Astrocyte of the spinal cord (primary cell): ENCODE measurements around the gene NEURL4.

Experiments used
- DNase-seq: peaks from one replicate; pipeline ENCODE4 v3.0.0; 2011; ENCODE audit warnings: low read depth, low spot score
- H3K4me3 ChIP-seq: 2 replicates; pipeline ENCODE4 v1.5.1; 2011; ENCODE audit warnings: low read depth, mild to moderate bottlenecking, low read length, moderate library complexity
- in situ Hi-C: cut with HindIII; loops from 2 replicates; pipeline ENCODE4 v1.10.0; 2017; ENCODE audit warnings: low sequenced_read_pairs
- TF ChIP-seq, protein P1 (sequence below): IDR thresholded peaks from 2 replicates; pipeline ENCODE4 v1.5.1; 2012; ENCODE audit warnings: low read depth, mild to moderate bottlenecking, low read length, inconsistent platforms

The NEURL4 gene

DNA sequence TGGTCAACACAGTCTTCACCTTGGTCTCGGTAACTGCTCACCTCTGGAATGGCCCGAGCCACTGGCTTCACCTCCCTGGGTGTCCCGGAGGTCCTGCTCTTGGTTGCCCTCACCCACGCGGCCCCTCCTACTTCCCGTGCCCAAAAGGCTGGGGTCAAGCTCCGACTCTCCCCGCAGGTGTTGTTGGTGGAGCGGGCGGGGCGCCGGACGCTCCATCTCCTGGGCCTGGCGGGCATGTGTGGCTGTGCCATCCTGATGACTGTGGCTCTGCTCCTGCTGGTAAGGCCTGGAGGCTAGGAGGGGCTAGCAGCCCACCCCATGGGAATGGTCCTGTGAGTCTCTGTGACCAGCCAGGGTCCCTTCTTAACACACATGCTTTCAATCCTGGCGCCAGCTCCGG is 44.2 kb downstream of the NEURL4 start:
- in situ Hi-C loops = no loop called here
- TF ChIP-seq, protein P1, sequence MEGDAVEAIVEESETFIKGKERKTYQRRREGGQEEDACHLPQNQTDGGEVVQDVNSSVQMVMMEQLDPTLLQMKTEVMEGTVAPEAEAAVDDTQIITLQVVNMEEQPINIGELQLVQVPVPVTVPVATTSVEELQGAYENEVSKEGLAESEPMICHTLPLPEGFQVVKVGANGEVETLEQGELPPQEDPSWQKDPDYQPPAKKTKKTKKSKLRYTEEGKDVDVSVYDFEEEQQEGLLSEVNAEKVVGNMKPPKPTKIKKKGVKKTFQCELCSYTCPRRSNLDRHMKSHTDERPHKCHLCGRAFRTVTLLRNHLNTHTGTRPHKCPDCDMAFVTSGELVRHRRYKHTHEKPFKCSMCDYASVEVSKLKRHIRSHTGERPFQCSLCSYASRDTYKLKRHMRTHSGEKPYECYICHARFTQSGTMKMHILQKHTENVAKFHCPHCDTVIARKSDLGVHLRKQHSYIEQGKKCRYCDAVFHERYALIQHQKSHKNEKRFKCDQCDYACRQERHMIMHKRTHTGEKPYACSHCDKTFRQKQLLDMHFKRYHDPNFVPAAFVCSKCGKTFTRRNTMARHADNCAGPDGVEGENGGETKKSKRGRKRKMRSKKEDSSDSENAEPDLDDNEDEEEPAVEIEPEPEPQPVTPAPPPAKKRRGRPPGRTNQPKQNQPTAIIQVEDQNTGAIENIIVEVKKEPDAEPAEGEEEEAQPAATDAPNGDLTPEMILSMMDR = no peak
- DNase-seq = no peak
- H3K4me3 ChIP-seq = no peak overlapping the region

DNA sequence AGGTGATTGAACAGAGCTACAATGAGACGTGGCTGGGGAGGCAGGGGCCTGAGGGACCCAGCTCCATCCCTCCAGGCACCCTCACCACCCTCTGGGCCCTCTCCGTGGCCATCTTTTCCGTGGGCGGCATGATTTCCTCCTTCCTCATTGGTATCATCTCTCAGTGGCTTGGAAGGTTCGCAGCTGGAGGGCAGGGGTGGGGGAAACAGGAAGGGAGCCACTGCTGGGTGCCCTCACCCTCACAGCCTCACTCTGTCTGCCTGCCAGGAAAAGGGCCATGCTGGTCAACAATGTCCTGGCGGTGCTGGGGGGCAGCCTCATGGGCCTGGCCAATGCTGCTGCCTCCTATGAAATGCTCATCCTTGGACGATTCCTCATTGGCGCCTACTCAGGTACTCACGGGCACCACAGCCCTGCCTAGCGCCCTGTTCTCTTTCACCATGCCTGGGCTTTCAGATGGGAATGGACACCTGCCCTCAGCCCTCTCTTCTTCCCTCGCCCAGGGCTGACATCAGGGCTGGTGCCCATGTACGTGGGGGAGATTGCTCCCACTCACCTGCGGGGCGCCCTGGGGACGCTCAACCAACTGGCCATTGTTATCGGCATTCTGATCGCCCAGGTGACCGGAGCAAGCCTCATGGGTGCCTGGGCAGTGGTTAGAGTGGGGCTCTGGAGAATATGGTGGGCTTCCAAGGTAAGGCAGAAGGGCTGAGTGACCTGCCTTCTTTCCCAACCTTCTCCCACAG is 45.5 kb downstream of the NEURL4 start:
- DNase-seq = no peak
- H3K4me3 ChIP-seq = no peak overlapping the region
- TF ChIP-seq, protein P1 = no peak
- in situ Hi-C loops = no loop called here

DNA sequence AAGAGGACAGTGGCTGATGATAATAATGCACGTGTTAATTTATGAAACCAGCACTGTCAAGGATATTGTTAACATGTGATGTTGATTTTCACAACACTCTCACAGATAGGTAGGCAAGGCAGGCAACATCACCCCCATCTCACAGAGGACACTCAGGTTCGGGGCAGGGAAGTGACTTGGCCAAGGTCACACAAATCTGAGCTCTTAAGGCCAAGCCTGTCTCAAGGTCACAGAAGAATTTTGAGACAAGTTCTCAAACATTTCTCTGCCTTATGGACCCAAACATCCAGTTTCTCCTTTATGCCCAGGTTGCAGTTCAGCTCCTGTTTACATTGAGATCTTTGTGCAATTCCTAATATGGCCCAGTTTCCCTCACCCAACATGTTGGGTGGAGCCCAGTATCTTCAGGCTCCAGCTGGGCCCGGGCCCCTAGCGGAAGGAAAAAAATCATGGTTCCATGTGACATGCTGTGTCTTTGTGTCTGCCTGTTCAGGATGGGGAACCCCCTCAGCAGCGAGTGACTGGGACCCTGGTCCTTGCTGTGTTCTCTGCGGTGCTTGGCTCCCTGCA is 46.3 kb downstream of the NEURL4 start:
- in situ Hi-C loops = no loop called here
- TF ChIP-seq, protein P1 = no peak
- DNase-seq = no peak
- no peak overlapping the region for H3K4me3 ChIP-seq

DNA sequence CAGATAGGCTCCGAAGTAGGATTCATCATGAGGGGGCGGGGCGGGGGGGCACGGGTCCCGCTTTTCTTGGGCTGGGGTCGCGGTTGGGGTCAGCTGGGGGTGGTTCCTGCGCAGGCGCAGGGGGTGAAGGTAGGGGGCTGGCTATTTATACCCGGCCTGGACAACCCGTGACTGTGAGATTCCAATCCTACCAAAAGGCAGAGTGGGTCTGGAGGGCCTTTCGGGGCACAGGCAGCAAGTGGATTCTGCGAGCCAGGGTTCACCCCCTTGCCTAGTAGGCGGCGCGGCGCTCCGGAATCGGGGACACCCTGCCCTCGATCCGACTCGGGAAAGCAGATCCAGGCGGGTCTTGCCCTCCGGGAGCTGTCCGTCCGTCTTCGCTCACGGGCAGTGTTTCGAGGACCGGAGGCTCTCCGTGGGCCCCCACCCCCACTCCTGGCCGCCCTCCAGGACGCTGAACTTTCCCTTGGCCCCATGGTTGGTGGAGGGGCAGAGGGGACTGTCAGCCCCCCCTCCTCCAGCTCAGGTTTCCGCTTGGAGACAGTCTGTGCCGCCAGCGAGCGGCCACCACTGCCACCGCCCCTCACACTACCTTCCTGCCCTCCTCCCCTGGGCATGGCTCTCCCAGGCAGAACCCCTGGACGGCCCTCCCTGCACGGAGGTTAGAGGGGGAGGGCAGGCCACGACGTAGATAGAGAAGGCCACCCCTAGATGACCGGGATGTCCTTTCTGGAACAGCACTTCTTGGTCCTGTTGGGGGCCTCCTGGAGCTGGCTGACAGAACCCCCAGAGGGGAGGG is 47.0 kb downstream of the NEURL4 start:
- DNase-seq = no peak
- peak overlapping the region; percentile 36 for H3K4me3 ChIP-seq
- in situ Hi-C loops = no loop called here
- TF ChIP-seq, protein P1 = no peak

- in situ Hi-C loops = no loop called here
- TF ChIP-seq, protein P1 = no peak
- H3K4me3 ChIP-seq = peak within 1 kb of the TSS; percentile 36
- DNase-seq = peak; percentile 93
These were observed 47.8 kb downstream of the NEURL4 start, which contains the start of gene SLC2A4 for GRCh38 chr17:7281074-7281952. SLC2A4 (plus strand) TSS chr17:7281718; CDS start chr17:7281935, 217 bp downstream.
